PC-3 (cell line): ENCODE data around the gene ENTHD1.

Experiments
- EZH2phosphoT487 ChIP-seq: fragments of 300-600 bp; sonication (generic); IDR thresholded peaks from 2 replicates; pipeline ENCODE4 v1.6.1; 2018; ENCODE audit warnings: mild to moderate bottlenecking, antibody characterized with exemption, low read length, borderline replicate concordance
- TF ChIP-seq, protein P1 (sequence below): fragments of 300-600 bp; sonication (generic); conservative IDR thresholded peaks from 2 replicates; pipeline ENCODE4 v1.5.1; 2017; ENCODE audit warnings: antibody characterized with exemption, low read depth, mild to moderate bottlenecking, low read length

DNA sequence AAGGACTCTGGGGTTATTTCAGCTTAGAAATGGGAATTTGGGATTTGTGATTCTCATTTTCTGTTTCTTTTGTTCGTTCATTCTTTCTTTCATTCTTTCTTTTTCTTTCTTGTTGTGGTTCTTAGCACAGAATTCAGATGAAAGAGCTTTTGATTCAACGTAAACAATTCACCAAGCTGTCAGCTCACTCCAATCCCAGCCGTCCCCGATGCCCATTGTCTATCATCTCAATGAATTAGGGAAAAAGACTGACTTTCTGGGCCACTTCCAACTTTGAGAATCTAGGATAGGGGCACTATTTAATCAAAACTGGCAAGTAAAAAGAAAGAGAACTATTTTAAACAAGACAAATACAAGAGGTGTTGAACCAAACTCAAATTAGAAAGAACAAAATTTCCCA, 41.6 kb upstream of the ENTHD1 start:
- TF ChIP-seq, protein P1, sequence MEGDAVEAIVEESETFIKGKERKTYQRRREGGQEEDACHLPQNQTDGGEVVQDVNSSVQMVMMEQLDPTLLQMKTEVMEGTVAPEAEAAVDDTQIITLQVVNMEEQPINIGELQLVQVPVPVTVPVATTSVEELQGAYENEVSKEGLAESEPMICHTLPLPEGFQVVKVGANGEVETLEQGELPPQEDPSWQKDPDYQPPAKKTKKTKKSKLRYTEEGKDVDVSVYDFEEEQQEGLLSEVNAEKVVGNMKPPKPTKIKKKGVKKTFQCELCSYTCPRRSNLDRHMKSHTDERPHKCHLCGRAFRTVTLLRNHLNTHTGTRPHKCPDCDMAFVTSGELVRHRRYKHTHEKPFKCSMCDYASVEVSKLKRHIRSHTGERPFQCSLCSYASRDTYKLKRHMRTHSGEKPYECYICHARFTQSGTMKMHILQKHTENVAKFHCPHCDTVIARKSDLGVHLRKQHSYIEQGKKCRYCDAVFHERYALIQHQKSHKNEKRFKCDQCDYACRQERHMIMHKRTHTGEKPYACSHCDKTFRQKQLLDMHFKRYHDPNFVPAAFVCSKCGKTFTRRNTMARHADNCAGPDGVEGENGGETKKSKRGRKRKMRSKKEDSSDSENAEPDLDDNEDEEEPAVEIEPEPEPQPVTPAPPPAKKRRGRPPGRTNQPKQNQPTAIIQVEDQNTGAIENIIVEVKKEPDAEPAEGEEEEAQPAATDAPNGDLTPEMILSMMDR: no peak
- no peak for TF ChIP-seq EZH2phosphoT487
